HG03575 (cell line): ENCODE results near the gene RAB31.

ENCODE experiments used
- ATAC-seq: cut with Tn5 transposase; IDR thresholded peaks from one replicate; pipeline ENCODE4 v1.9.1; 2021; ENCODE audit not compliant: unreplicated experiment, insufficient number of reproducible peaks, low FRiP score; ENCODE audit errors: extremely low read depth

Gene RAB31

GRCh38 chr18:9689253-9689652 lies 18.8 kb upstream of the RAB31 start:
- no peak for ATAC-seq

GRCh38 chr18:9690418-9691188 lies 17.5 kb upstream of the RAB31 start:
- no peak for ATAC-seq

GRCh38 chr18:9691235-9691634 lies 16.9 kb upstream of the RAB31 start:
- ATAC-seq: no peak

- ATAC-seq: no peak
Observed at GRCh38 chr18:9694174-9694573, 13.9 kb upstream of the RAB31 start.

- ATAC-seq: no peak
Observed at GRCh38 chr18:9694952-9695495, 13.1 kb upstream of the RAB31 start.

GRCh38 chr18:9695605-9696004 lies 12.5 kb upstream of the RAB31 start:
- ATAC-seq: no peak

- ATAC-seq: no peak
Observed at GRCh38 chr18:9696112-9696511, 12.0 kb upstream of the RAB31 start.

GRCh38 chr18:9696701-9697100 lies 11.4 kb upstream of the RAB31 start:
- no peak for ATAC-seq

GRCh38 chr18:9697121-9697520 lies 11.0 kb upstream of the RAB31 start:
- no peak for ATAC-seq

GRCh38 chr18:9698497-9698896 lies 9.6 kb upstream of the RAB31 start:
- ATAC-seq: no peak

GRCh38 chr18:9700261-9700796 lies 7.8 kb upstream of the RAB31 start:
- ATAC-seq: no peak

- ATAC-seq: no peak
Observed at GRCh38 chr18:9701609-9702349, 6.3 kb upstream of the RAB31 start.

GRCh38 chr18:9704233-9705118 lies 3.6 kb upstream of the RAB31 start:
- no peak for ATAC-seq

GRCh38 chr18:9705183-9705829 lies 2.8 kb upstream of the RAB31 start:
- ATAC-seq: no peak

GRCh38 chr18:9706081-9706935 lies 1.8 kb upstream of the RAB31 start:
- ATAC-seq: no peak

- no peak for ATAC-seq
Observed at GRCh38 chr18:9707381-9708056, 582 bp upstream of the RAB31 start.
